Measurements from ENCODE around the gene PHLDA3.
"Not testable (repeated sequence)": the region's sequence is repeated elsewhere in the genome, so short reads cannot be mapped to it uniquely, and the experiment has no call there.

PHLDA3 gene

GRCh38 chr1:201473296-201473695 is 4.3 kb upstream of the PHLDA3 start:
- H3K27me3 ChIP-seq (ENCODE audit: insufficient read depth, poor library complexity, severe bottlenecking), result peaks cover 17% of the 10 kb centered on the region
- no peak for DNase-seq (ENCODE audit: low read depth in 1 of 2, low spot score in 1 of 2)
- H3K4me3 ChIP-seq (replicated peaks; ENCODE audit: insufficient read depth, low read length), result no peak overlapping the region
- H3K27ac ChIP-seq (replicated peaks), result no peak overlapping the region
- TF ChIP-seq SPI1 (IDR thresholded peaks at IDR 0.05; ENCODE audit: borderline replicate concordance, low read depth) (no peak), REST (IDR thresholded peaks at IDR 0.05; ENCODE audit: insufficient replicate concordance, low read depth) (no peak), CTCF (IDR thresholded peaks at IDR 0.05; ENCODE audit: insufficient read depth, low read length) (no peak), POLR2AphosphoS5 (IDR thresholded peaks at IDR 0.05; ENCODE audit: low read depth) (no peak), GABPA (IDR thresholded peaks at IDR 0.05; ENCODE audit: low read depth) (no peak)

- not testable (repeated sequence) for H3K27ac ChIP-seq (replicated peaks); H3K4me3 ChIP-seq (replicated peaks; ENCODE audit: insufficient read depth, low read length); DNase-seq (ENCODE audit: low read depth in 1 of 2, low spot score in 1 of 2)
- peaks cover 23% of the 10 kb centered on the region for H3K27me3 ChIP-seq (ENCODE audit: insufficient read depth, poor library complexity, severe bottlenecking)
Measured at GRCh38 chr1:201472321-201472720, 3.3 kb upstream of the PHLDA3 start.

- no peak for DNase-seq (ENCODE audit: low read depth in 1 of 2, low spot score in 1 of 2)
- H3K27me3 ChIP-seq (ENCODE audit: insufficient read depth, poor library complexity, severe bottlenecking), result peaks cover 26% of the 10 kb centered on the region
- no peak overlapping the region for H3K27ac ChIP-seq (replicated peaks)
- TF ChIP-seq REST (IDR thresholded peaks at IDR 0.05; ENCODE audit: insufficient replicate concordance, low read depth) (no peak), CTCF (IDR thresholded peaks at IDR 0.05; ENCODE audit: insufficient read depth, low read length) (no peak), POLR2AphosphoS5 (IDR thresholded peaks at IDR 0.05; ENCODE audit: low read depth) (no peak), GABPA (IDR thresholded peaks at IDR 0.05; ENCODE audit: low read depth) (no peak), SPI1 (IDR thresholded peaks at IDR 0.05; ENCODE audit: borderline replicate concordance, low read depth) (no peak)
- H3K4me3 ChIP-seq (replicated peaks; ENCODE audit: insufficient read depth, low read length), result no peak overlapping the region
Measured at GRCh38 chr1:201471772-201472171, 2.8 kb upstream of the PHLDA3 start.

GRCh38 chr1:201470581-201470980 is 1.6 kb upstream of the PHLDA3 start:
- Histone ChIP-seq H3K27ac (replicated peaks) (no peak overlapping the region), H3K4me3 (replicated peaks; ENCODE audit: insufficient read depth, low read length) (no peak overlapping the region), H3K27me3 (ENCODE audit: insufficient read depth, poor library complexity, severe bottlenecking) (peaks cover 26% of the 10 kb centered on the region)
- TF ChIP-seq CTCF (IDR thresholded peaks at IDR 0.05; ENCODE audit: insufficient read depth, low read length), result no peak
- no peak for TF ChIP-seq POLR2AphosphoS5 (IDR thresholded peaks at IDR 0.05; ENCODE audit: low read depth)
- no peak for TF ChIP-seq GABPA (IDR thresholded peaks at IDR 0.05; ENCODE audit: low read depth)
- no peak for TF ChIP-seq SPI1 (IDR thresholded peaks at IDR 0.05; ENCODE audit: borderline replicate concordance, low read depth)
- no peak for TF ChIP-seq REST (IDR thresholded peaks at IDR 0.05; ENCODE audit: insufficient replicate concordance, low read depth)
- no peak for DNase-seq (ENCODE audit: low read depth in 1 of 2, low spot score in 1 of 2)

Data from HL-60 (cell line).